HG03025 (cell line): ENCODE measurements around the gene PID1.

Experiments
- ATAC-seq: cut with Tn5 transposase; IDR thresholded peaks from one replicate; pipeline ENCODE4 v1.9.1; 2021; ENCODE audit warnings: mild to moderate bottlenecking, moderate library complexity; ENCODE audit not compliant: unreplicated experiment, low FRiP score

PID1 gene, protein sequence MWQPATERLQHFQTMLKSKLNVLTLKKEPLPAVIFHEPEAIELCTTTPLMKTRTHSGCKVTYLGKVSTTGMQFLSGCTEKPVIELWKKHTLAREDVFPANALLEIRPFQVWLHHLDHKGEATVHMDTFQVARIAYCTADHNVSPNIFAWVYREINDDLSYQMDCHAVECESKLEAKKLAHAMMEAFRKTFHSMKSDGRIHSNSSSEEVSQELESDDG

DNA sequence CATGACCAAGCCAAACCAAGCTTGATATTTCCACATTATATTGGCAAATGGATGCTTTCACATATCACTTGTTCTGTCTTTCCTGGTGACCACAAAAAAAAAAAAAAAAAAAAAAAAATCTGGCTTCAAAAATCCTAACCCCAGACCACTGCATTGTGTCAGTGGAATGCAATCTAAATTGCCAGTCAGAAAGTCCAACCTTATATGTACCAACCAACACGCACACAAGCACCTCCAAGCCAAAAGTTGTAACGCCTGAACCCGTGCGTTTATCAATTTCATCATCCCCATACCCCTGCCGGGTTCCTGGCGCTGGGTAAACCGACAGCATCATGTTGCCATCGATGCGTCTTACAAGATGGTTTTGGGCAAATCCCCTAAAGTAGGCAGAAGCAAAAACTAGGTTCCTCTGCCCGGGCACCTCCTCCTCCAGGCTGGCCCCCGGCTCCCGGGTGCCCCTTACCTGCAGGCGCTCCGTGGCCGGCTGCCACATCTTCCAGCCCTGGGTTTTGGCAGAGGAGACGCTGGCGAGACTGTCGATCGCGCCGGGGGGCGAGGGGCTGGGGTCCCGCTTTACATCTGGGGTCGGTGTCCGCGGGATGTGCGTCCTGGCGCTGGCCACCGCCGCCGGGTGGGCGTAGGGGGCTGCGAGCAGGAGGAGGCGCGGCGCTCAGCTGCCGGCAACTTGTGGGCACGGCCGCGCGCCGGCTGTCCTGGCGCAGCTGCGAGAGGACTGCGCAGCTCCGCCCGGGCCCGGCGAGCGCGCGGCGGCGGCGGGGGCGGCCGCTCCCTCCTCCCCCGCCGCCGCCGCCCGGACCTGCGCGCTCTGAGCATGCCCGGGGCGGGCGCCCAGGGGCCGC lies at the start of gene PID1:
PID1 (minus strand) TSS at position 737 of the 860 bp plus-strand sequence; CDS start at position 493, 244 bp downstream.
- ATAC-seq: no peak

DNA sequence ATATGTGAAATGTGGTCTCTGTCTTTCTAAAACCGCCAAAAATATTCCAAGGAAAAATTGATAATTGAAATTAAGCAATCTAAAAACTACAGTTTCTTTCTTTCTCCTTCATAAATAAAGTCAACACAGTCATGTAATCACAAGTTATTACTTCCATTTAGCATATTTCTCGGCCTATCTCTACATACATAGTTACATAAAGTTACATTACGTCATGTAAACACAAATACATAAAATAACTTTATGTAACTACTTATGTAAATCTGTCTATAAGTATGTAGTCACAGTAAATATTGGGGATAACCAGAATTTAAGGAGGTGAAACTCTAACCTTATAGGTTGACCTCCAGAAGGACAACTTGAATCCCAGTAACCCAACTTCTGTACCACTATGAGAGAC lies 48.5 kb upstream of the PID1 start:
- ATAC-seq: no peak

DNA sequence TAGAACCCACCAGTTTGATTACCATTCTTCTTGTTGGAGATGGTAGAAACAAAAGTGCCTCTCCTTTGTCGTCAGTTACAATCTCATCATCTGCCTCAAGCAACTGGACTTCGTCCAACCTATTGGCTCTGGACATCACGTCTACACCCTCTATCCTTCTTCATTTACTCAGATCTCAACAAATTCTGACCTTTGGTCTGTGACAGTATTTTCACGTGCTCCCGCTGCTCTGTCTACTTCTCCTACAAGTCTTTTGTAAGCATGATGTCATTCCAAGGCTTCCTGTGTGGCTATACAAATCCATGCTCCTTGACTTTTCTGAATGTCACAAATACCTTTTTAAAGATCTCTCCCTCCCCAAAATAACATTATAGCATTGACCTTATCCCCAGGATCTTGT lies 43.0 kb upstream of the PID1 start:
- ATAC-seq: no peak

DNA sequence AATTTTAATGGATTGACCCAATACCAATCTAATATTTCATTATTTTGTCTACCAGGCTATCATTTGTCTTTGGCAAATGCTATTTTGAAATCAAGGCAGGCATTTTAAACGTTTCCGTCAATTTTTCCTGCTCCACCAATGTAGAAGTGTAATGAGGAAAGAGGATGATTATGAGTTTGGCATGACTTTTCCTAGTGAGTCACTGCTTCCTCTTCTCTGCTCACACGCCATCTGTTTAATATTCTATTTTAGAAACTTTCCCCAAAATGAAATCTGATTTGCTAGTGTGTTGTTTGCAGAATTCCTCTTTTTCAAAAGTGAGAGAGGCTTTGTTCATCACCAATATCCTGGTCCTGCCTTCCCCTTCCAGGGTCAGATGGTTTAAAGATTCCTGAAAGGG lies 42.5 kb upstream of the PID1 start:
- ATAC-seq: no peak

DNA sequence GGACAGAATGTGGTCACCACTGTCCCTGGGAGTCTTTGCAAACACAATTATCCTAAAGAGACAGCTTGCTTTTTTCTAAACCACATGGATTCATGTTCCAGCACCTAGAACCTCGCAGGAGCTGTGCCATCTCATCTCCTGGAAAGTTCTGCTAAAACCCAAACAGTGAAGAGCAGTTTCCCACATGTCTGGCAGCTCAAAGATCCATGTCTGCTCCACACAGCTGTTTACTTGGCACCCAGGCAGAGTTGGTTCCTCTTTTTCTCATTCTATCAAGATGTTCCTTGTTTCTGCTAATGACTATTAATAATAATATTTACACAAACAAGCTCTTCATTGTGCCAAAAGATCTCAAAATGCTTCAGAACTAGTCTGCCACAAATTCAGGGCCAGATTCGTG lies 30.1 kb upstream of the PID1 start:
- no peak for ATAC-seq

DNA sequence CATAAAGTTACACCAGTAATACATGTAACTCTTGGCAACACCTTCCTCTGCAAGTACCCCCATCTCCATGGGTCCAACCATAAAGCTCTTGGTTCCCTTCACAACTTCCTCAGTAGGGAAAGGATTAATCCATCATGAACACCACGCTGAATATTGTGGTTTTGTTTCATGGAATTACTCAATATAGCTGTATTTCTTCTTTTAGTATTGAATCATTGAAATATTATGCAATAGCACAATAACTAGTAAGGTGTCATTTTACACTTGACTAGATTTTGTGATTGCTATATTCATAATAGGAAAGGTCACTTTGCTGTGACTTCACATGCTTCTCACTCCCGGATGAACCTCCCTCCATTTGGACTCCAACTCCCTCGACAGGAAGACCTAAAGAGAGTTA lies 29.7 kb upstream of the PID1 start:
- no peak for ATAC-seq

DNA sequence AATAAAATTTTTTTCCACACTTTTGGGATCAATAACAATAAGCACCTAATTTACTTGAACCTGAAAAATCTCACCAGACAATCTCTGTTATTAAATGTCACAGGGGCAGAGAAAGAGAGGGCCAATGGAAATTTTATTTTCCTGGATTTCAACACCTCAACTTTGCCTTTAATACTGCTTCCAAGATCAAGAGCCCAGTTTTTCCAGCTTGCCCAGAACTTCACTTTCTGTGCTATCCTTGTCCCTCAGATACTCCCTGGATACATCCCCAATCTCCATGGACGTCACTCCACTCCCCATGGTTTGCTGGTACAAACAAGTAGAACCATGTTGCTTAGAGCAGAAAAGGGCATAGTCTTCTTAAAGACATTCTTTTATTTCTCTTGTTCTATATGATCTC lies 29.3 kb upstream of the PID1 start:
- ATAC-seq: no peak

DNA sequence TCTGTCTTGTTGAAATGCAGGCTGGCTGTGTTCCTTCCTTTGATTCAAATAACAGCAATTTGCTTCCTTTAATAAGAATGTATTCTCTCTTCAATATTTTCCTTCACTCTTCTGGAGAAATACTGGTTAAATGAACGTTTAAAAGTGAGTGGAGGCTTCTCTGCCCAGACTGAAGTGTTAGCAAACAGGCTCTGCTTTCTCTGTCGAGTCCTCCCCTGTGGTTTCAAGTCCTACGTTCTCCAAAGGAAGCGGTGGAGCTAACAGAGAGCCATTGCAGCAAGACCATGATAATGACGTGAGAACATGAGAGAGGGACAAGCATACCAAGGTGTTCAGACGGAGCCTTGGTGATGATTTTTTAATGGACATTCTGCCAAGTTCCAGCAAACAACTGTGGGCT lies 26.2 kb upstream of the PID1 start:
- ATAC-seq: no peak

DNA sequence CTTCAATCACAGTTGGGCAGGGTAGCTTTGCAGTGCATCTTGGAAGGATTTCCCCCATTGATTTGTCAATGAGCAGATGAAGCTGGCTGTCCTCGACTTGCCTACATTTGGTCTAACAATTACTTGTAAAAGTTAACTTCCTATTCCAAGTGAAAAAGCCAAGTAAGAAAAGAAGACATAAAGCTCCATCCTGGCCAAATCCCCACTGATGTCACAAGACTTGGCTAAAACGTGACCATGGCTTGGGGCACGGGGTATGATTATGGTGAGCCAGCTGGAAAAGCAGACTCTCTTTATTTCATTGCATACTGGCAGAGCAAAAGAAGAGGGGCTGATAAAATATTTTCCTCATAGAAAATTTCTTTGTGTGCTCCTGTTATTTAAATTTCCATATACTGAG lies 25.4 kb upstream of the PID1 start:
- no peak for ATAC-seq

DNA sequence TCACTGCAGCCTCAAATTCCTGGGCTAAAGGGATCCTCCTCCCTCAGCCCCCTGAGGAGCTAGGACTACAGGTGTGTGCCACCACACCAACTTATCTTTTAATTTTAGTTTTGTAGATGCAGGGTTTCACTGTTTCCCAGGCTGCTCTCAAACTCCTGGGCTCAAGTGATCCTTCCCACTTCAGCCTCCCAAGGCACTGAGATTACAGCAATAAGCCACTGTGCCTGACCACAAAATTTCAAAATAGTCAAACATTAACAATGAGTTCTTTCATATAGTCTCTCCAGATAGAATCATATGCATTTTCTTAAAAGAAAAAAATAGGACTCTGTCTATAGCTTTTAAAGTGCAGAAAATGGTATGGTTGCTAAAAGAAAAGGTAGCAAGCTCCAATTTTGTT lies 24.9 kb upstream of the PID1 start:
- no peak for ATAC-seq

DNA sequence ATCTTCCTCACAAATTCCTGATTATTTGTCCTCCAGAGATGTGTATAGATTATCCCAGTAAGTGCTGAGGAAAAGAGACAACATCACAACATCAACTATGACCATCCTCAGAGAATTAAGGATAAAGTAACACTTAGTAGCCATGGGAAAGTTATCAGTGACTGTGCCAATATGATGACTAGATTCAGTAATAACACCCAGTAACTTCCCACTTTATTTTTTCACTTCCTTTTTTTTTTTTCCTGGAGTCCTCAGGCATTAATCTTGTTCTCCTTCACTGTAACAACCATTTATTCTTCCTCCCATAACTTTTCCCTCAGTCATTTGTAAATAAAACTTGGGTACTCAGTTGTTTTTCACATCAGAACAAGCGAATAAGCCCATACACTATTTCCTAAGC lies 16.7 kb upstream of the PID1 start:
- ATAC-seq: no peak

DNA sequence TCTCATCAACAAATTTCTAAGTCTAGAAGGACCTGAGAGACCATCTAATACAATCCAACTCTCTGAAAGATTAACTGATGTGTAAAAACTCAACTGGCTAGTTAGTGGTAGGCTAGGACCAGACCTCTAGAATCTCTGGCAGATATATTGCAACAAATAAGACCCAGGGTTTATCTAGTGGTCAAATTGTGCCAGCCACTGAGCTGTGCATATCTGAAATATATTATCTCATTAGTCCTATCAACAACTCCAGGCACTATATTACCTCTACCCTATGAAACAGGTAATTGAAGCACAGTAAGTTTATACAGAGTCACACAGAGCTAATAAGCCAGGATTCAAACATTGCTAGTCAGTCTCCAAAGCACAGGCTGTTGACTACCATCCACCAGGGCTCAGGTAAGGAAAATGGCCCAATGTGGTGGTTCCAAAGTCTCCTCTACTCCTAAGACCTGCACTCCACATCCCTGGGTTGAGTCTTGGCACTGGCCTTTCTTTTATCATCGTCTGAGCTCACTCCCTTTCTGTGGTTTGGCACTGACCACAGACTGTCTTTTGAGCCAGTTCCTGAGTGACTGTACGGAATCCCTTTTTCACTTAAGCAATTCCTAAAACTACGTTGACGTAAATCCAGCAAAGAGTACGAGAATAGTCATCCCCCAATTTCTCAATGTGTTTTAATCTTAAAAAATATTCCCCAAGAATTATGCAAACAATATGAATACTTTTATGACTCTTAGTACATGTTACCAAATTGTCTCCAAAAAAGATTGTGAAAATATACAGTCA lies 11.9 kb upstream of the PID1 start:
- no peak for ATAC-seq

DNA sequence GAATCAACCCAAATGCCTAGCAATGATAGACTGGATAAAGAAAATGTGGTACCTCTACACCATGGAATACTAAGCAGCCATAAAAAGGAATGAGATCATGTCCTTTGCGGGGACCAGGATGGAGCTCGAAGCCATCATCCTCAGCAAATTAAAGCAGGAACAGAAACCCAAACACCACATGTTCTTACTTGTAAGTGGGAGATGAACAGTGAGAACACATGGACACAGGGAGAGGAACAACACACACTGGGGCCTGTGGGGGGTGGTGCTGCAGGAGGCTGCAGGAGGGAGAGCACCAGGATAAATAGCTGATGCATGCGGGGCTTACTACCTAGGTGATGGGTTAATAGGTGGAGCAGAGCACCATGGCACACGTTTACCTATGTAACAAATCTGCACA lies 8.4 kb upstream of the PID1 start:
- ATAC-seq: no peak

DNA sequence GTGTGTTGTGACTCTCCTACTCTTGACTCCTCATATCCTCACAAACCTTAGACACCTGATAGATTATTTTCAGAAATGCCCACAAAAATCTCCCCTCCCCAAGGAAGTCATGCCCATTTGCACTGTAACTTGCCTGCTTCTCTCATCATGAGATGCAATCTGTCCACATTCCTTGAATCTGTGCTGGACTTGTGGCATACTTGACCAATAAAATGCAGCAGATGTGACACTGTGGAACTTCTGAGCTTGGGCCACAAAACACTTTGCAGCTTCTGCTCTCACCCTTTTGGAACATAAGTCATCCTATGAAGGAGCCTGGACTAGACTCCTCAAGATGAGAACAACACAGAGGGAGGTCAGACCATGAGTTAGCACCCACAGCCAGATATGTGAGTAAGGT lies 4.4 kb upstream of the PID1 start:
- ATAC-seq: no peak

DNA sequence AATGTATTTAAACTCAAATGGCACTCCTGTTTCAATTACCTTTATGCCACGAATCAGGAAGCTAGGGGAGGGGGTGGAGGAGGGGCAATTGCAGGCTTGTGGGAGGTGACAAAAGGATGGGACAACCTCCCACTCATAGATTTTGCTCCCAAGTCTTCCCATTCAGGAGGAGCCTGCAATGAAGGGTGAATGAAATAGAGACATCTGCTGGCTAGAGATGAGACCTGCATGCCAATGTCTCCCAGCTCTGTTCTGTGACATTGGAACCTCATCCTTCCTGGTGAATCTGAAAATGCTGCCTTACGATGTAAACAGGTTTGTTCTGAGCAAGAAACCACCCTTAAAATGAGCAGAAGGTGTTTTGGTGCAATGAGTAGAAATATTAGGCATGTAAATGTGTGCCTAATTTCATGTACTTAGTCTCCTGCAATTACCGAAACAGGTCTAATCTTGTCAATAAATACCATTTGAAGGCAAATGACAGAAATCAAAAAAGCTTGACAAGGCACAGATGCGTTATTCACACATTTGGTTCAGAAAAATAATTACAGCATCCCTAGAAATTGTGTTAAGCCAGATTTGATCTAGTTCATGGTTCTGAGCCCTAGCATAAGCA lies 2.7 kb upstream of the PID1 start:
- ATAC-seq: peak; percentile 83

DNA sequence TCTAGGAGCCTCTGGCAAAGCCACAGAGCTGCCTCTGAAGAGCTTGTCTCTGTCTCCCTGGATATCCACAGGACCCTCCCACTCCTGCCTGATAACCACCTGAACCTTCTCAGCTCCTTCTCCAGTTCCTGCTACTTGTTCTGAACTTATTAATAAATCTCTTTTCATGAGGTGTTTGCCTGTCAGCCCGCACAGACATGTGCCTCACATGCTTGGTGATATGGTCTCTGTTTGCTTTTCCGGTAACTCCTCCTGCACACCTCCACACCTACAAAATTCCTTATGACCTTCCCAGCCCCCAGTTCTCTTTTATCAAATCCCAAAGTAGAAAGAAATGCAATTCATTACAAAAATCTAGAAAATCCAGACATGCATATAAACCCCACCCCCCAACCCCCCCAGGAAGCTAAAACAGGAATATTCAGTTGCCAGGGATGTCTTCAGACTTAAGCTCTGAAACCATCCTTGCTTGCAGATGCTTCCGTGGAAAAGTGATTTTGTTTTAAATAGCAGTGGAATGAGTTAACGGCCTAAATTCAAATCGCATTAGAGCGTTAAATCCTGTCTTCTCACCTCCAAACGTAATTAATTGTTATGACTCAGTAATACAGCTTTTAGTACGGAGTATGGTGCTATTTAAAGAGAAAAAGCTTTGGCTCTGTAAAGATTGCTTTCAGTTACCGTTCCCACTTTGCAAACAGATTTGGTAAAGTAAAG lies 2.1 kb upstream of the PID1 start:
- ATAC-seq: no peak

DNA sequence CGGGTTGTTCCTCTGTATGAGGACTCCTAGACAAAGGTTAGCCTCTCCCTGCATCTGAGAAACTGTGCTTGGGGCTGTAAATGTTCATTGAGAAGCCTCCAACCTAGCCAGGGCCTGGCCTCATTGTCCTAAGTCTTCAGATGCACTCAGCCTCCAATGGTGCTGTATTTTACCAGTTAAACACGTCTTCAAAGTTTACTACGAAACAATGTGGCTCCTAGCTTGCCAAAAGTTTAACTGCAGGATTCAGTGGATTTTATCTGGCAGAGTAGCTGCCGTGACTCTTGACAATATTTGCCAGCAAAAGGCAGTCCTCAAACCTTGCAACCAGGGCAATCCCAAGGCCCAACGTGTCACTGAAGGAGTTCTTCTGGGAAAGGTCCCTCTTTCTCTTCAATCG lies 1.1 kb downstream of the PID1 start:
- ATAC-seq: no peak

DNA sequence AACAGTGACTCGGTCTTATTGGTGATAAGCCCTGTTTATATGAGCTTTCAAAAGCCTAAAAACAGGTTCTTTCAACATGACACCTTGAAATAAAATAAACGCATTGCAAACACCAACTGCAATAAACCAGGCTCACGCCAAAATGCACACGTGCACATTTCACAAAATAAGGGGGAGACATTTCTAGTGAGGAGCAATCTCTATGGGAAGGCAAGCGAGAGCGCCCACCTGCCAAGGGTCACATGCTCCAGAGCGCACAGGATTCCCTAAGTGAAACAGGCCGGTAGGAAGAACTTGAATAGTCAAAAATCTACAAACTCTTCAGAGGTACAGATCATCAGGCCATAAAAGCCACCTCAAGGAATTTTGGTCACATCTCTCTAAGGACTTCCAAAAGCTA lies 1.9 kb downstream of the PID1 start:
- ATAC-seq: no peak

DNA sequence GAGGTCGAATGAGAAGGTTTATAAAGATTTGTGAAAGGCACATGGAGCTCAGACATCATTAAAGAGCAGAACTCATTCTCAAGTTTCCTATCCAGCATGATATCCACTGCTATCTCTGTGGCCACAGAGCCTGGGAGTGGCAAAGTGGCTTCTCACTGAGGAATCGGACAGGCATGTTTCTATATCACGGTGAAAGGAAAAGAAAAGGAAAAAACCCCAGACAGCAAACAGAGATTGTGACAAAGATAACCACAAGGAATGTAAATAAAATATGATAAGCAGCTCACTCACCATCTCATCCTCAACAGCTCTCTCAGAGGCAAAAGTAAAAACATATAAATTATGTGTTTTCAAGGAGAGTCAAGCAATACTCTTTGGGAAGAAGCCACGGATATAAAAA lies 2.5 kb downstream of the PID1 start:
- ATAC-seq: no peak

DNA sequence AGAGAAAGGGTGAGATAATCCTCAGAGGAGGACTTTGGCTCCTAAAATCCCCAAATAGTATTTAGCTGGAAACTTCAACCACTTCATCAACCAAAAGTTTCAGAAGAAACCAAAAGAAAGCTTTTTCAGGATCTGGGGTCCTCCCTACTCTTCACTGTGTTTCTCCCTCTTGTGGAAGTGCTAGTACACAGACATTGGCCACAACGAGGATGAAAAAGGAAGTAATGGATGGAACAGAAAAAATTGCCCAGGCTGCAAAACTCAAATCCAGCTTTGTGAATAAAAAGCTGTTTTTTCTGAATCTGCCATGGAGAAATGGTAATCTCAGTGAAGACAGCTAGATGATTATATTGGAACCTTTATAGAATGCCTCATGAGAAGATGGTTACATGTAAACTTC lies 4.0 kb downstream of the PID1 start:
- no peak for ATAC-seq
